Embryonic facial prominence (tissue), 1 donor: ENCODE results near the gene BPIFB6.
"Not testable (repeated sequence)": the region's sequence is repeated elsewhere in the genome, so short reads cannot be mapped to it uniquely, and the experiment has no call there.

Experiments
- DNase-seq: peaks from one replicate; pipeline ENCODE4 v3.0.0-alpha.2; 2016; ENCODE audit errors: extremely low spot score

Gene BPIFB6

DNA sequence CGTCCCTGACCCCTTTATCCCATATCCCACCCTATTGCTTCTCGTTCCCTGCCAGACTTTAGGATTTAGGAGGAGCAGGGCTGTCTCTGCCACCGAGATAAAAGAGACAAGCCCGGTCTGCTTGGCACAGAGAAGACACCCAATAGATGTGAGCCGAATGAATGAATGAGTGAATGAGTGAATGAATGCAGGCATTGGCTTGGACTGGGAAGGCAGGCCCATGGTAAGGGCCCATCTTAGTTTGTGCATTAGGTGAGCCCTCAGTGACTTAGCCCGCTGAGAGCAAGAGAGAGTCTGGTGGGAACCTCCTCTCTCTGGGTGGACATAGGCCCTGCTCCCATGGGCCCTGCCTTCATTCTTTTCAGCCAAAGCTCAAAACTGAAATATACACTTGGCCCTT is 879 bp upstream of the BPIFB6 start:
- DNase-seq = no peak

DNA sequence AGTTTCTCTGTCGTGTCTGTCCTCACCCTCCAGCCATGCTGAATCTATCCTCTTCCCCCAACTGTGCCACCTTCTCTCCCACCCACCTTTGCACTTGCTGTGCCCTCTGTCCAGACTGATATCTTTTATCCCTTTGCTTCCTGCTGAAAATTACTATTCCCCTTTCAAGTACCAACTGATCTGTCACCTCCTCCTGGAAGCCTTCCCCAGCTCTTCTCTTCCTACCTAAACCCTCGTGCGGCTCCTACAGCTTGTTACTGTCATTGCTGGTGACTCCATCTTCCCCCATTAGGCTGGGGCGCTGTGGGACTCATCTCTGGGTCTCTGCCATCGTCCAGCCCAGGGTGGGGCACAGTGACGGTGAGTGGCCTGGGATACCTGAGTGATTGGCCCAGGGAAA is 1.1 kb downstream of the BPIFB6 start:
- no peak for DNase-seq

DNA sequence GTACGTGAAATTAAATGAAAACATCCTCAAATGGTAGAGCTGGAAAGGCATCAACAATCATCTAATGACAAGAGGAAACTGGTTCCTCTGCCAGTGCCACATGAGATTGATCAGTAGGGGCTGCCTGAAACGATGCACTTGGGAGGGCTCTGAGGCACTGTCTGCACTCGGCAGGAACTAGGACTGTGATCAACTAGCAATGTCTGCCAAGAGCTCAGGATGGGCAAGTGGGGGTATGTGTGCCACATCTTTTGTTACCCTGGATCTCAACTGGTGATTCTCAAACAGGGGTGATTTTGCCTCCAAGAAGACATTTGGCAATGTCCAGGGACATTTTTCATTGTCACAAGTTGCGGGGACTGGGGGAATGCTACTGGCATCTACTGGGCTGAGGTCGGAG is 1.9 kb downstream of the BPIFB6 start:
- no peak for DNase-seq

DNA sequence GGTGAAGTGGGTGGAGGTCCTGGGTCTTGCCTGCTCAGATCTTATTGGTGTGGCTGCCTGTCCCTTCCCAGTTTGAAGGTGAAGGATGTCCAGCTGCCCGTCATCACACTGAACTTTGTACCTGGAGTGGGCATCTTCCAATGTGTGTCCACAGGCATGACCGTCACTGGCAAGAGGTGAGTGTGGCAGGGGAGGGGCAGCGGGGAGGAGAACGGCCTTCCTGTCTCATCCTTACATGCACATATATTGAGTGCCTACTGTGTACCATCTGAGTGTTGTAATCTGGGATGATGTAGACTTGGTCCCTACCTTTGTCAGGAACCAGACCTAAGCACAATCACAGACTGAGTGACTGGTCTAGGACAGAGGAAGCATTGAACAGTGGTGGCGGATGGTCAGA is 2.7 kb downstream of the BPIFB6 start:
- DNase-seq = no peak

DNA sequence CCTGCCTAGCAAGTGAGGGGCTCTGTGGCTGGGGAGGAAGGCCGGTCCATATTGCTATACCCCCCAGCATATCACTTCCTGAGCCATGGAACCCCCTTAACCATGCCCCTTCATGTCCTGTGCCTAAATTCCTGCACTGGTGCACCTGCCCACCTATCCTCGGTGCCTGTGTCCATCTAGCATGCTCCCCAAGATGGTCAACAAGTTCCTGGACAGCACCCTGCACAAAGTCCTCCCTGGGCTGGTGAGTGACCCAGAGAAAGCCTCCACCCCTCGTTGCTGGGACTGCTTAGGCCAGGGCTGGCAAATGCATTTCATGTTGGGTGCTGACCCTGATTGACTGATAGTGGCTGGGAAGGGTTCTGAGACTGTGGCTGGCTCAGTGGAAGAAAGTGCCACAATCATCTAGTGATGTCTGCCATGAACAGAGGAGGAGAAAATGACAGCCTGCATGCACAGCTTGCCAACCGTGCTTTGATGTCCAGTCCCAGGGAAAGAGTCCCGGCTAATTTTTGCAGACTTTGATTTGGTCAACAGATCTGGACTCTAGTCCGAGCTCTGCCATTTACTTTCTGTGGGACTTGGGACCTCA is 3.5 kb downstream of the BPIFB6 start:
- no peak for DNase-seq

DNA sequence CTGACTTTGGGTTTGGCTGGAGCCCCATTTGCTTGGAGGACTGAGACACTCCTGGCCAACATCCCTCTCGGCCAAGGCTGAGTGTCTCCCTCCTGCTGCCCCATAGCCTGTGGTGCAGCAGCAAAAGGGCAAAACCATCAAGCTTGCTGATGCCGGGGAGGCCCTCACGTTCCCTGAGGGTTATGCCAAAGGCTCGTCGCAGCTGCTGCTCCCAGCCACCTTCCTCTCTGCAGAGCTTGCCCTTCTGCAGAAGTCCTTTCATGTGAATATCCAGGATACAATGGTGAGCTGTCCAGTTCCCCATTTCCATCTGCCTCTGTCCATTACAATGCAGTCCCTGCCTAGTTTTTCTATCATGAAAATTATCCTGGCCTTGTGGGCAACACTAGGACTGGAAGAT is 6.0 kb downstream of the BPIFB6 start:
- DNase-seq = no peak

DNA sequence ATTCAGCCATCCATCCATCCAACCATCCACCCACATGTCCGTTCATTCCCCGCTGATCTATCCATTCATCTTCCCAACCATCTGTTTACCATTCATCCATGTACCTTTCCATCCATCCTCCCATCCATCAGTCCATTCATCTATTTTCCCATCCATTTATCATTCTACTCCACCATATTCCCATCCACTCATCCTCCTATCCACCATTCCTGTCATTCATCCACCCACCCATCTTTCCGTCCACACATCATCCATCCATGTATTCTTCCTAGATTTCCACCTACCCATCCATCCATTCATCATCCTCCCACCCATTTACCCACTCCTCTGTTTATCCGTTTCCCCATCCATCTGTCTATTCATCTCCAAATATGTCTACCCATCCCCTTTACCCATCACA is 6.8 kb downstream of the BPIFB6 start:
- no peak for DNase-seq

DNA sequence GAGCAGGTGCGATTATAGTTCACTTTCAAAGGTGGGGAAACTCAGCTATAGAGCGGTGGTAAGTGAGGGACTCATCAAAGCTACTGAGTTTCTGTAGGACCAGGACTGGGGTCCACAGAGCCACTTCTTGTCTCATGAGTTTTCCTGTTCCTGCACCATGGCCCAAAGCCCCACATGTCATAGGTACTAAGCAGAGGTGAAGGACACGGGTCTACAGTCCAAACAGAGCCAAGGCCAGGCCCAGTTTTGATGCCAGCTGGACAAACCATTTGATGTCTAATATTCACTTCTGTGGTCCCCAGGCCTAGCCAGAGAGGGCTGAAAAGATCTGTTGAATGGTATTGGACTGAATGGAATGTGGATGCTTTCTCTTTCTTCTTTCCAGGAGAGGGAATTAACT is 11.0 kb downstream of the BPIFB6 start:
- no peak for DNase-seq

DNA sequence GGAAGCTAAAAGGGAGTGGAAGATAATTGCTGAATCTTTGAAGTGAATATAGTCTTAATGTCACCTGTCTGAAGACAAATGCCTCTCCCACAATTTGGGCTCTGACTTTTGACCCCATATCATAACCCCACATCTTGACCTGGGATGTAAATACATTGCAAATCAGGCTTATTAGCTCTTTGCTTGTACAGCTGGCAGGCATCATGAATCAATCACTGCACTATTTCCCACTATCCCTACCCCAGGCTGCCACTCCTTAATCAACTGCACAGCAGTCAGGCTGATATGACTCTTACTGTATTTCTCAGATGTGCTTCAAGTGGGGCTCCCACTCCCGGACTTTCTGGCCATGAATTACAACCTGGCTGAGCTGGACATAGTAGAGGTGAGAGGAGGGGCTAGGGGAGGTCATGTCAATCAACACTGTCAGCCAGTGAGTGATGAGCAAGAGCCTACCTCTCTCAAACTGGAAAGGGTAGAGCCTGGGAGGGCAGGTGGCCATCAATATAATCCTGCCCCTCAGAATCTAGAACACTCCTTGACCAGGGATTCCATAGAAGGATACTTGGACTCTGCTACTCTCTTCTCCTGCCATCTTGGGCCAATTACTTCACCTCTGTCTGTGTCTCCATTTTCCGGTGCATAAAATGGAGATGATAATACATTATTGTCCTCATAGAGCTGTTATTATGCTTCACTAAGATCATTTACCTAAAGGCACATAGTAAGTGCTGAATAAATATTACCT is 11.7 kb downstream of the BPIFB6 start:
- no peak for DNase-seq

DNA sequence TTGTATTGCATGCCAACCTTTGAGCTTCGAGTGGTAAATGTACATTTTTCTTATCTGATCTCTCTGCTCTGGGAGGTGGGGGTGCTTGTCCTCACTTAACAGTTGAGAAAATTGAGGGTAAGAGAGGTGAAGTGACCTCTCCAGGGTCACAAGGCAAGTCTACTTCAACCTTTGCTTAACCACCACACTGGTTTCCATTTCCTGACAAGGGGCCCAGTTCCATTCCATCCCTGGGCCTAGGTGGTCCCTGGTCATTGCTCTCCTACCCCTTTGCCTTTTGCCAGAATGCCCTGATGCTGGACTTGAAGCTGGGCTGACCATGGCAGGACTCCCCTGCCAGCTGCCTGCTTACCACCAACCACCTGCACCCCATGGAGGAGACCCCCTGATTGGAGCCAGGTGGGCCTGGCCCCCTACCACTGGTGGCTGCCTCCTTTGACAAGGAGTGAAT is 12.3 kb downstream of the BPIFB6 start:
- no peak for DNase-seq

DNA sequence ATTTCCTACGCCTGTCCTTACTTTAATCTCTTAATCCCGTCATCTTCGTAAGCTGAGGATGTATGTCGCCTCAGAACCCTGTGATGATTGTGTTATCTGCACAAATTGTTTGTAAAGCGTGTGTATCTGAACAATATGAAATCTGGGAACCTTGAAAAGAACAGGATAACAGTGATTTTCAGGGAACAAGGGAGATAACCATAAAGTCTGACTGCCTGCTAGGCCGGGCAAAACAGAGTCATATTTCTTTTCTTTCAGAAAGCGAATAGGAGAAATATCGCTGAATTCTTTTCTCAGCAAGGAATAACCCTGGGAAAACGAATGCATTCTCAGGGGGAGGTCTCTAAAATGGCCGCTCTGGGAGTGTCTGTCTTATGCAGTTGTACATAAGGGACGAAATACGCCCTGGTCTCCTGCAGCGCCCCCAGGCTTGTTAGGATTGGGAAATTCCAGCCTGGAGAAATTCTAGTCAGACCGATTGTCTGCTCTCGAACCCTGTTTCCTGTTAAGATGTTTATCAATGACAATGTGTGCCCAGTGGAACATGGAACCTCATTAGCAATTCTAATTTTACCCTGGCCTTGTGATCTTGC is 13.8 kb downstream of the BPIFB6 start:
- DNase-seq = not testable (repeated sequence)

DNA sequence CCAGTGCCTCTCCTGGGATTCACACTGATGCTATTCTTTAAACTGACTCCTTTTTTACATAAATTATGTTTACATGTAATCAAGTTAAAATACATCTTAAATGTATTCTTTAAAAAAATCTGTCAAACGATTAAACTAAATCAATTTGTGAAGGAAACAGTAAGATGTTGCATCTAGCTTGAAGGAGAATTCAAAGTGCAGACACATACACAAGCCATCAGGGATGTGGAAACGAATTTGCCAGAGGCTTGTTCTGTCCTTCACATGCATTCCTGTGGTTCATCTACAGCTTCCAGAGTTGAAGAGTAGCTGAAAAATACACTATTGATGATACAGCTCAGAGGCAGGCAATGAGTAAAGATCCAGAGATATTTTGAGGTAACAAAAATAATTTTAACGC is 15.0 kb downstream of the BPIFB6 start:
- no peak for DNase-seq

DNA sequence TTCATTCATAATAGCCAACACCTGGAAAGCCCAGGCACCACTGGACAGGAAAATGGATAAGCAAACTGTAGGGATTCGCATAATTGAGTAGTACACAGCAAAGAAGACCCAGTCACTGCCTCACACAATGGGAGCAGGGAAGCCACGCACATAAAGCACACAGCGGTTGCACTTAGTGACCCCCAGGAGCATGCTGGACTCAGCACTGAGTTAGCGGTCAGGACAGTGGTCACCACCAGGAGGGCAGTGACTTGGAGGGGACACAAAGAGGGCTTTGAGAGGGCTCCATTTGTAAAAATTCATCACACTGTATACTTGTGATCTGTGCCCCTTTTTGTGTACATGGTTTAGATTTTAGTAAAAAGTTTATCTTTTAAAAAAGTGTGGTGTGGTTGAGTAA is 19.9 kb downstream of the BPIFB6 start:
- DNase-seq = no peak

DNA sequence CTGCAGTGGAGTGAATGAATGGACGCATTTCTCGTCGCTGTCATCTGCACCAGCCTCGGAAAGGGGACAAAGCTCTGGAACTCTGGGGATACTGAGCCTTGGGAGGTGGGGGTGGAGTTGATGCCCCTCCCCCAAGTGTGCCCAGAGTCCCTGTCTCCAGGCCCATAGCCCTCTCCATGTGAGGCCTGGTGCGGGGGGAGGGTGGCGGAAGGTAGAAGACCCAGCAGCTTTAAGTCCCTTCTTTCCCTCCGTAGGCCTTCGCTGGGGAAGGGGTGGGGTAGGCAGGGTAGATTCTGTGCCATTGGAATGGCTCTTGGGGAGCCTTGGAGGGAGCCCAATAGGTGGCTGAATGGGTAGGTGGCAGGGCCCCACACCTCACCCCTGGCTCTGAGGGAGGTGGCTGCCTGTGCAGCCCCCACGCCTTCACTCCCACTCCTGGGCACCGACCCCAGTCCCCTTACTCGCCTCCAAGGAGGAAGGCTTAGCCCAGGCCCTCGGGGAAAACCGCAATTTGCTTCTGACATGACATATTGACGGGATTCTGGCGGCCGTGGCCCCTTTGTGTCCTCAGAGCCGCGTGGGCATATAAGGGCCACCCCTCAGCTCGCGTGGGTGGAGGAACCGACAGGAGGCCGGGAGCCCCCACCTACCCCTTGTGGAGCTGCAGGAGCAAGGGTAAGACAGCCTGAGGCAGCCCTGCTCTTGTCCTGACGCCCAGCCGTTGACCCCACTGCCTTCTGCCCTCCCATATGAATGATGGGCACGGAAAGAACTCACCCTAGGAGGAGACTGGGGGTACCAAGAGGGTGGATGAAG is 22.1 kb downstream of the BPIFB6 start, which contains the start of gene BPIFB3:
Gene BPIFB3, plus strand, starts transcription at position 613 of the 816 bp plus-strand sequence. CDS start 1,533 bp downstream, outside the sequence.
- DNase-seq = no peak

DNA sequence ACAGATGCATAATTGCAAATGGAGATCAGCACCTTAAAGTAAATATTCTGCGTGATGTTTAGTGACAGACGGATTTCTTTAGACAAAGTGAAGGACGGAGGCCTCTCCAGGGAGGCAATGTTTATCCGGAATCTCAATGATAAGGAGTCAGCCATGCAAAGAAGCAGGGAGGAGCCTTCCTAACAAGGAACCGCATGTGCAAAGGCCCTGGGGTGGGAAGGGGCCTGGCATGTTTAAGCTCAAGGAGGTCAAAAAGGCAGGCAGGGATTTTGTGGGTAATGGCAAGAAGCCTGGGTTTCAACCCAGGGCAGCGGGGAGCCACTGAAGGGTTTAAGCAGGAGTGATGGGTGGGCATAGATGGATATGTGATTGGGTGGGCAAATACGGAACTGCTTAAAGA is 22.9 kb downstream of the BPIFB6 start:
- DNase-seq = no peak

DNA sequence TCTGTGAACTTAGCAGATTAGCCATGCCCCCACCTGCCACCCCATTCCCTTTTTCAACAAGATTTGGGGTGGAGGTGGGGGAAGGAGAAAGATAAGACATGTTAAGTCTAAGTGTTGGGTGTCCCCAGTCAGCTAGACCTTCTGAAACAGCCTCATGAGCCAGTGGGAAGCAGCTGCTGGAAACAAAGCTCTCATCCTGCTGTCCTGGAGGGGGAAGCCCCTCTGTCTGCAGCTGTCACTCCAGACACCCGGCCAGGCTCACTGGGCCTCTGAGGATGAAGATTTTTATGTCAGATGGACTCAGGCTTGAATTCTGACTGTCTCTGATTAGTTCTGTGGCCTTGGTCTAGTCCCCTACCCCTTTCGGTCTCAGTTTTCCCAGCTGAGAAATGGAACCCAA is 23.3 kb downstream of the BPIFB6 start:
- DNase-seq = no peak

DNA sequence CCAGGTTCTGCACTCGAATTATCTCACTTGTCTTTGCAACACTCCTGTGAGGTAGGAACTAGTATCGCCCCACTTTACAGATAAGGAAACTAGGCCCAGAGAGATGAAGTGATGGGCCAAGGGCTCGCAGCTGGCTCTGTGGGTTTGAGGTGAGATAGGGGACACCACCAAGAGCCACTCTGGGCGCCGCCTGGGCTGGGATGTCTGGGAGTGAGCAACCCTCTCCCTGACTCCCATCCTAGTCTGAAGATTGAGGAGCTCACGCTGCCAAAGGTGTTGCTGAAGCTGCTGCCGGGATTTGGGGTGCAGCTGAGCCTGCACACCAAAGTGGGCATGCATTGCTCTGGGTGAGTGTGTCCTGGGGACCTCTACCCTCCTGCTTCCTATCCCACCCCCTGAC is 27.7 kb downstream of the BPIFB6 start:
- DNase-seq = no peak

DNA sequence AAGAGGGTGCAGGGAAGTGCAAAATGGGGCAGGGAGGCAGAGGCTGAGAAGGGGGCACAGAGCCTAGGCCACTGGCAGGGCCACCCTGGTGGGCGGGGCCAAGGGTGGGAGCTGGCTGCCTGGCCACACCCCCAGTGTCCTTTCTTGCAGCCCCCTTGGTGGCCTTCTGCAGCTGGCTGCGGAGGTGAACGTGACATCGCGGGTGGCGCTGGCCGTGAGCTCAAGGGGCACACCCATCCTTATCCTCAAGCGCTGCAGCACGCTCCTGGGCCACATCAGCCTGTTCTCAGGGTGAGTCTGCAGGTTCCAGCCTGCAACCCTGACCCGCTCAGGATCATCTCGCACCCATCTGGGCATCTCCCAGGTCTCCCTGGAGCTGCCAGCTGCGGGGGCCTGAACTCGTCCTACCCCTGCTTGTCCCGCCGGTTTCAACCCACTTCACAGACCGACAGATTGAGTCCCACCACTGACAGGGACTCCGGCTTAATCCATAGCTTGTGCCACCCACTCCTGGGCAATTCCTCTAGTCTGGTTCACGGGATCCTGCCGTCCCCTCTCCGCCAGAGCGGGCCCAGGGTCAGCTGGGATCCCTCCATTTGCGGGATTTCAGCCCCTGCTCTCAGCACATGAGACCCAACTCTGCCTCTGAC is 28.4 kb downstream of the BPIFB6 start:
- DNase-seq = no peak

DNA sequence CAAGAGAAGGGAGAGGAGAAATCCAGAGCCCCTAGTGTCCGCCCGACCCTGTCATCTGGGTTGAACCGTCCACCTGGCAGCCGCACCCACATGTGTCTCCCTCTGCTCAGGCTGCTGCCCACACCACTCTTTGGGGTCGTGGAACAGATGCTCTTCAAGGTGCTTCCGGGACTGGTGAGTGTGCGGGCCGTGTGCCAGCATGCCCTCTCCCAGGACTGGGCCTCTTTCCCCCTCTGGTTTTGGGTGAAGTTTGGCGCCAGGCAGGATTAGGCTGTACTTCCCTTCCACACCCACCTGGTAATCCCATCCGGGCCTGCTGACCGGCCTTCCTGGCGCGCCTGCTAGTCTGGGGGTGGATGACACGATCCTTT is 30.2 kb downstream of the BPIFB6 start:
- no peak for DNase-seq

DNA sequence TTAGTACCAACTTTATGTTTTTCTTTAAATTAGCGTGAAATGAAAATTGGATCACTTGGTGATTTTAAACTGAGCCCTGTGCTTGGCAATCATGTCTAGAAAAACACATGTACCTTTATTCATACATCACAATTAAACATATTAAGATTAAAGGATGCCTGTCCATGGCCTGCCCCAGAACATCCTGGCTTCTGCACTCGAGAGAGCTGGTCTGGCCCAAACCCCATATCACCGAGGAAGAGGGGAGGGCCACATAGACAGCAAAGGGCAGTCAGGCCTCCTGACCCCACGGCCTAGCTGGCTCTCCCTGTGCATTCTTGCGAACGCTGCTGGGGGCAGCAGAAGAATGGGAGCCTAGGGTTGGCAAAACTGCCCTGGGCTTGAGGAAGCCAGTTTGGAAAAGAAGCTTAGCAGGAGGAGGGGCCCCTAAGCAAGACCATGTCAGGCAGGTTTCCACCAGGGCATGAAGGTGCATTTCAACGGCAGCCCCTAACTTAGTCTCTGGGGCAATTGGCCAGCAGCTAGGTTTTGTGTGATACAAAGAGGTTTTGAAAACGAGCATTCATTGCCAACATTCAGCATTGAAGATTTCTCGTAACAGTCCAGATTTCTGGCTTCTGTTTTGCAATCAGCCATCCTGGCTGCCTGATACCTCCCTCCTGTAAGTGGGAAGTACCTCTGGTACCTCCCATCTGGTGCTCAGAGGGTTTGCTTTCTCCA is 30.8 kb downstream of the BPIFB6 start:
- DNase-seq = no peak

DNA sequence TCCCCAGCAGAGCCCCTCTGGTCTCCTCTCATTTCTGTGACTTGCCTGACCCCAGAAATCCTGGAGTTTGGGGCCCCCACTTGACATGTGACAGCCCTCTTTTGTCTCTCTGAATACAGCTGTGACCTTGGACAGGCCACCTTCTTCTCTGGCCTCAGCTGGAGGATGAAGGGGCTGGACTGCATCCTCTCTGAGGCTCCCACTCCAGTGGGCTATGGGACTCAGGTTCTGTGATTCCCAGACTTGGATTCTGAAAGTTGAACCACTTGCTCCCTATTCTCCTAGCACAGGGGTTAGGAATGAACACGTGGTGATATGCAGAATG is 31.3 kb downstream of the BPIFB6 start:
- no peak for DNase-seq
